ENCODE data around the gene ASTN1.

ASTN1 gene

GRCh38 chr1:177124577-177125278, 39.8 kb downstream of the ASTN1 start:
- no peak overlapping the region for H3K9ac ChIP-seq
- no peaks in the 10 kb centered on the region for H3K27me3 ChIP-seq (ENCODE audit: insufficient read depth, low read depth)
- H3K4me3 ChIP-seq (IDR thresholded peaks at IDR 0.05; ENCODE audit: insufficient read depth, low read depth, low read length): no peak overlapping the region
- H4K20me1 ChIP-seq (ENCODE audit: insufficient read depth): no peaks in the 10 kb centered on the region
- no peaks in the 10 kb centered on the region for H3K79me2 ChIP-seq (ENCODE audit: insufficient read depth, low read depth)
- no peak overlapping the region for H2AFZ ChIP-seq (ENCODE audit: low read depth)
- no peak overlapping the region for H3K27ac ChIP-seq
- H3K36me3 ChIP-seq (ENCODE audit: insufficient read depth): no peaks in the 10 kb centered on the region
- TF ChIP-seq CTCF (conservative IDR thresholded peaks at IDR 0.05; ENCODE audit: low read depth, low read length): no peak
- no peaks in the 10 kb centered on the region for H3K4me1 ChIP-seq (ENCODE audit: low read depth, poor library complexity, severe bottlenecking)
- H3K4me2 ChIP-seq: no peak overlapping the region

- Histone ChIP-seq H3K36me3 (ENCODE audit: insufficient read depth) (no peaks in the 10 kb centered on the region), H3K79me2 (ENCODE audit: insufficient read depth, low read depth) (no peaks in the 10 kb centered on the region), H2AFZ (ENCODE audit: low read depth) (no peak overlapping the region), H3K4me2 (no peak overlapping the region), H3K9ac (no peak overlapping the region), H3K4me3 (IDR thresholded peaks at IDR 0.05; ENCODE audit: insufficient read depth, low read depth, low read length) (no peak overlapping the region), H3K27ac (no peak overlapping the region), H3K4me1 (ENCODE audit: low read depth, poor library complexity, severe bottlenecking) (no peaks in the 10 kb centered on the region), H3K27me3 (ENCODE audit: insufficient read depth, low read depth) (no peaks in the 10 kb centered on the region), H4K20me1 (ENCODE audit: insufficient read depth) (no peaks in the 10 kb centered on the region)
- TF ChIP-seq CTCF (conservative IDR thresholded peaks at IDR 0.05; ENCODE audit: low read depth, low read length): no peak
Observed at GRCh38 chr1:177122461-177123251, 41.9 kb downstream of the ASTN1 start.

GRCh38 chr1:177119311-177119710, 45.2 kb downstream of the ASTN1 start:
- Histone ChIP-seq H3K36me3 (ENCODE audit: insufficient read depth) (no peaks in the 10 kb centered on the region), H3K4me1 (ENCODE audit: low read depth, poor library complexity, severe bottlenecking) (no peaks in the 10 kb centered on the region)

GRCh38 chr1:177118901-177119300, 45.6 kb downstream of the ASTN1 start:
- Histone ChIP-seq H3K27ac (no peak overlapping the region), H3K79me2 (ENCODE audit: insufficient read depth, low read depth) (no peaks in the 10 kb centered on the region), H4K20me1 (ENCODE audit: insufficient read depth) (no peaks in the 10 kb centered on the region), H3K4me2 (no peak overlapping the region), H3K27me3 (ENCODE audit: insufficient read depth, low read depth) (no peaks in the 10 kb centered on the region), H3K9ac (no peak overlapping the region), H3K4me3 (IDR thresholded peaks at IDR 0.05; ENCODE audit: insufficient read depth, low read depth, low read length) (no peak overlapping the region), H3K36me3 (ENCODE audit: insufficient read depth) (no peaks in the 10 kb centered on the region), H3K4me1 (ENCODE audit: low read depth, poor library complexity, severe bottlenecking) (no peaks in the 10 kb centered on the region), H2AFZ (ENCODE audit: low read depth) (no peak overlapping the region)
- TF ChIP-seq CTCF (conservative IDR thresholded peaks at IDR 0.05; ENCODE audit: low read depth, low read length): no peak

More at GRCh38 chr1:177119311-177119710, 45.2 kb downstream of the ASTN1 start:
- Histone ChIP-seq H3K27me3 (ENCODE audit: insufficient read depth, low read depth) (no peaks in the 10 kb centered on the region), H3K4me3 (IDR thresholded peaks at IDR 0.05; ENCODE audit: insufficient read depth, low read depth, low read length) (no peak overlapping the region), H3K27ac (no peak overlapping the region), H3K9ac (no peak overlapping the region), H3K79me2 (ENCODE audit: insufficient read depth, low read depth) (no peaks in the 10 kb centered on the region), H4K20me1 (ENCODE audit: insufficient read depth) (no peaks in the 10 kb centered on the region), H3K4me2 (no peak overlapping the region), H2AFZ (ENCODE audit: low read depth) (no peak overlapping the region)
- no peak for TF ChIP-seq CTCF (conservative IDR thresholded peaks at IDR 0.05; ENCODE audit: low read depth, low read length)
